Endodermal cell (in vitro differentiated cells): ENCODE measurements around the gene TMEM238L. TPM values are rescaled to one million over a fixed set of nuclear protein-coding genes. Genes with fewer than 3 reads are reported as not detected.

ENCODE experiments used
- DNase-seq: peaks from one replicate; pipeline ENCODE4 v3.0.0-alpha.2; 2017
- H3K27ac ChIP-seq: 2 replicates; pipeline ENCODE4 v1.5.1; 2013; ENCODE audit warnings: mild to moderate bottlenecking, low read depth, low read length, moderate library complexity
- H3K27me3 ChIP-seq: 2 replicates; pipeline ENCODE4 v1.6.1; 2013; ENCODE audit warnings: mild to moderate bottlenecking, low read length, moderate library complexity; ENCODE audit not compliant: insufficient read depth, control insufficient read depth, poor library complexity, severe bottlenecking
- H3K36me3 ChIP-seq: 2 replicates; pipeline ENCODE4 v1.7.0; 2013; ENCODE audit warnings: mild to moderate bottlenecking, low read length, moderate library complexity; ENCODE audit not compliant: control insufficient read depth, insufficient read depth
- H3K4me1 ChIP-seq: one replicate; pipeline ENCODE4 v1.7.0; 2013; ENCODE audit warnings: low read length; ENCODE audit not compliant: control insufficient read depth, insufficient read depth
- H3K4me3 ChIP-seq: 2 replicates; pipeline ENCODE4 v1.5.1; 2013; ENCODE audit warnings: mild to moderate bottlenecking, low read length, moderate library complexity
- H3K9ac ChIP-seq: 2 replicates; pipeline ENCODE4 v1.6.1; 2013; ENCODE audit warnings: mild to moderate bottlenecking, low read length, moderate library complexity; ENCODE audit not compliant: poor library complexity, severe bottlenecking; ENCODE audit errors: extremely low read depth
- H3K9me3 ChIP-seq: 2 replicates; pipeline ENCODE4 v1.6.1; 2013; ENCODE audit warnings: mild to moderate bottlenecking, low read length, moderate library complexity; ENCODE audit not compliant: control insufficient read depth
- H3K27ac Mint-ChIP-seq: 2 replicates; pipeline ENCODE4 v1.8.0; 2020; ENCODE audit warnings: mixed read lengths
- H3K27me3 Mint-ChIP-seq: 2 replicates; pipeline ENCODE4 v1.8.0; 2021; ENCODE audit warnings: mild to moderate bottlenecking, mixed read lengths; ENCODE audit not compliant: insufficient read depth
- H3K36me3 Mint-ChIP-seq: 2 replicates; pipeline ENCODE4 v1.8.0; 2020; ENCODE audit warnings: low read depth, mixed read lengths
- H3K4me1 Mint-ChIP-seq: 2 replicates; pipeline ENCODE4 v1.8.0; 2020; ENCODE audit warnings: mixed read lengths
- H3K4me3 Mint-ChIP-seq: 2 replicates; pipeline ENCODE4 v1.8.0; 2020; ENCODE audit warnings: mild to moderate bottlenecking, moderate library complexity, mixed read lengths
- H3K9me3 Mint-ChIP-seq: 2 replicates; pipeline ENCODE4 v1.8.0; 2020; ENCODE audit warnings: mild to moderate bottlenecking, mixed read lengths
- CTCF ChIP-seq: fragments of 200-600 bp; sonication (generic); conservative IDR thresholded peaks from 2 replicates; pipeline ENCODE4 v1.5.0; 2021; ENCODE audit warnings: antibody characterized with exemption, mild to moderate bottlenecking
- WGBS, 2 experiments: methylation state at CpG; one replicate each; pipeline versions ENCODE4 v1.1.5 to v1.1.7; 2013; ENCODE audit warnings: missing lambda C conversion rate in 2 of 2, mixed read lengths in 1 of 2; ENCODE audit not compliant: insufficient coverage in 1 of 2, insufficient read length in 1 of 2; 5-methylcytosine and 5-hydroxymethylcytosine counted together
- total RNA-seq, 2 donors: library from RNA; stranded (reverse); fragmentation: NEBNext Ultra II Directional in 1 of 2; extraction: Animal tissue kit (Norgen Biotek cat#: 25700) in 1 of 2; gene quantifications; 2 replicates in 1 of 2; 3 replicates in 1 of 2; pipeline ENCODE4 v1.2.1, GENCODE V29; 2021

Gene TMEM238L
- total RNA-seq, 2 donors from 2014 or later, result not detected

- no peaks in the 10 kb centered on the region for H3K27me3 ChIP-seq
- H3K9me3 ChIP-seq, result no peaks in the 10 kb centered on the region
- WGBS, 2 experiments, result 82 to 92% methylated on average over 4 of the region's 4 CpGs
- H3K27ac ChIP-seq, result no peak overlapping the region
- DNase-seq, result no peak
- no peak overlapping the region for H3K9ac ChIP-seq
- Mint-ChIP-seq H3K27me3 (no peaks in the 10 kb centered on the region), H3K4me1 (peaks cover 11% of the 10 kb centered on the region), H3K9me3 (no peaks in the 10 kb centered on the region), H3K36me3 (no peaks in the 10 kb centered on the region), H3K27ac (no peak overlapping the region), H3K4me3 (no peak overlapping the region)
- no peak for TF ChIP-seq CTCF
- H3K4me1 ChIP-seq, result no peaks in the 10 kb centered on the region
- no peaks in the 10 kb centered on the region for H3K36me3 ChIP-seq
- no peak overlapping the region for H3K4me3 ChIP-seq
These were observed 14.1 kb downstream of the TMEM238L start for GRCh38 chr17:10789694-10790271.

- H3K9ac ChIP-seq, result no peak overlapping the region
- H3K4me3 ChIP-seq, result no peak overlapping the region
- no peaks in the 10 kb centered on the region for H3K9me3 Mint-ChIP-seq
- H3K36me3 Mint-ChIP-seq, result no peaks in the 10 kb centered on the region
- no peak overlapping the region for H3K27ac ChIP-seq
- WGBS, 2 experiments, result 86 to 93% methylated on average over 3 to 5 of the region's 5 CpGs
- peaks cover 12% of the 10 kb centered on the region for H3K4me1 Mint-ChIP-seq
- H3K4me1 ChIP-seq, result no peaks in the 10 kb centered on the region
- no peak for DNase-seq
- no peak overlapping the region for H3K27ac Mint-ChIP-seq
- no peaks in the 10 kb centered on the region for H3K27me3 ChIP-seq
- TF ChIP-seq CTCF, result no peak
- no peaks in the 10 kb centered on the region for H3K27me3 Mint-ChIP-seq
- no peaks in the 10 kb centered on the region for H3K9me3 ChIP-seq
- H3K4me3 Mint-ChIP-seq, result no peak overlapping the region
- H3K36me3 ChIP-seq, result no peaks in the 10 kb centered on the region
These were observed 16.4 kb downstream of the TMEM238L start for GRCh38 chr17:10787306-10788045.

- no peak overlapping the region for H3K4me3 Mint-ChIP-seq
- H3K9me3 Mint-ChIP-seq, result peaks cover 2% of the 10 kb centered on the region
- DNase-seq, result no peak
- peaks cover 1% of the 10 kb centered on the region for H3K36me3 Mint-ChIP-seq
- Histone ChIP-seq H3K27ac (no peak overlapping the region), H3K4me3 (no peak overlapping the region), H3K9me3 (no peaks in the 10 kb centered on the region), H3K36me3 (no peaks in the 10 kb centered on the region), H3K4me1 (no peaks in the 10 kb centered on the region), H3K27me3 (no peaks in the 10 kb centered on the region), H3K9ac (no peak overlapping the region)
- peaks cover 10% of the 10 kb centered on the region for H3K4me1 Mint-ChIP-seq
- H3K27ac Mint-ChIP-seq, result no peak overlapping the region
- no peaks in the 10 kb centered on the region for H3K27me3 Mint-ChIP-seq
- 78 to 100% methylated on average over 1 to 2 of the region's 2 CpGs for WGBS, 2 experiments
- no peak for TF ChIP-seq CTCF
These were observed 18.6 kb downstream of the TMEM238L start for GRCh38 chr17:10785295-10785694.
